GM18508 (cell line): ENCODE results near the gene KIAA0232.
"Not testable (repeated sequence)": the region's sequence is repeated elsewhere in the genome, so short reads cannot be mapped to it uniquely, and the experiment has no call there.

ENCODE experiments used
- ATAC-seq: cut with Tn5 transposase; IDR thresholded peaks from one replicate; pipeline ENCODE4 v1.9.1; 2021; ENCODE audit warnings: moderate number of reproducible peaks; ENCODE audit not compliant: insufficient read depth, unreplicated experiment

The KIAA0232 gene

DNA sequence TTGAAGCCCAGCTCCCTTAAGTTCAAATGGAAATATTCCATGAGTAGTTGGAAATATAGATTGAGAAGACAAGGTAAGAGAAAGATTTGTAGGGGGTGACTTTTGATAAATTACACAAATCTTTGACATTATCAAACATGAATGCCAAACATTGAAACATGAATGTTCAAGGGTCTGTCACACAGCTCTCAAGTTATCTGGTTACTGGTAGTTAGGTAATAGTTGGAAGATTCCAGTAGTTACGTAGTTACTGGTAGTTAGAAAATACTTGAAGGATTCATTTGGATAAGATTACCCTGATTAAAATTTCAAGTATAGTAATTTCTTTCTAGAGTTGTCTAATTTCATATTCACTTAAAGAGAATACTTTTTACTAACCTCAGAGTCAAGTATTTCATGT, 20.7 kb downstream of the KIAA0232 start:
- ATAC-seq = no peak

- no peak for ATAC-seq
These were observed 21.7 kb downstream of the KIAA0232 start for GRCh38 chr4:6804082-6804752.

- ATAC-seq = no peak
These were observed 24.5 kb downstream of the KIAA0232 start for GRCh38 chr4:6806924-6807626.

- ATAC-seq = no peak
These were observed 25.7 kb downstream of the KIAA0232 start for GRCh38 chr4:6808259-6808658.

DNA sequence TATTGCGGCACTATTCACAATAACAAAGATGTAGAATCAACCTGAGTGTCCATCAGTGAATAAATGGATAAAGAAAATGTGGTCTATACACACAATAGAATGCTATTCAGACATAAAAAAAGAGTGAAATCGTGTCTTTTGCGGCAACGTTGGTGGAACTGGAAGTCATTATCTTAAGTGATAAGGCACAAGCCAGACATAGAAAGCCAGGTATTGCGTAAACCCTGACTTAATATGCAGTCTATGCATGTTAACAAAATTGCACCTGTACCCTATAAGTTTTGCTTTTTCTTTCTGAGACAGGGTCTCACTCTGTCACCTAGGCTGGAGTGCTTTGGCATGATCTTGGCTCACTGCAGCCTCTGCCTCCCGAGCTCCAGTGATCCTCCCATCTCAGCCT, 28.6 kb downstream of the KIAA0232 start:
- no peak for ATAC-seq

- no peak for ATAC-seq
These were observed 30.2 kb downstream of the KIAA0232 start for GRCh38 chr4:6812766-6813165.

- no peak for ATAC-seq
These were observed 31.2 kb downstream of the KIAA0232 start for GRCh38 chr4:6813725-6814124.

GRCh38 chr4:6815029-6815836, 32.7 kb downstream of the KIAA0232 start:
- no peak for ATAC-seq

DNA sequence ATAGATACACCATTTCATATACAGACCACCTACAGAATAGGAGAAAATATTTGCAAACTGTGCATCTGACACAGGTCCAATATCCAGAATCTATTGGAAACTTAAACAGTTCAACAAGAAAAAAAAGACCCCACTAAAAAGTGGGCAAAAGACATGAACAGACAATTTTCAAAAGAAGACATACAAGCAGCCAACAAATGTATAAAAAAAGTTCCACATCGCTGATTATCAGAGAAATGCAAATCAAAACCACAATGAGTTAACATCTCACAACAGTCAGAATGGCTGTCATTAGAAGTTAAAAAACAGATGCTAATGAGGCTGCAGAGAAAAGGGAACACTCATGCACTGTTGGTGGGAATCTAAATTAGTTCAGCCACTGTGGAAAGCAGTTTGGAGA, 36.8 kb downstream of the KIAA0232 start:
- ATAC-seq = no peak

DNA sequence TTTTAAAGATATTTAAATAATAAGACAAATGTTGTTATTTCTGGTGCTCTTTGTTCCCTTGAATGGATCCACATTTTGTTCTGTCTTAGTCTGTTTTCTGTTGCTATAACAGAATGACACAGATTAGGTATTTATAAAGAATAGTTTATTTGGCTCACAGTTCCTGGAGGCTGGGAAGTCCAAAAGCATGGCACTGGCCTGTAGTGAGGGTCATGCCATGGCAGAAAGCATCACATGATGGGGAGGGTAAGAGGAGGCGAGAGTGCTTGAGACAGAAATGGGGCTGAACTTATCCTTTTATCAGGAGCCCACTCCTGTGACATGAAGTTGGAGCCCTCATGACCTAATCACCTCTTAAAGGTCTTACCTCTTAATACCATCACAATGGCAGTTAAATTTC, 38.2 kb downstream of the KIAA0232 start:
- no peak for ATAC-seq

- no peak for ATAC-seq
These were observed 41.5 kb downstream of the KIAA0232 start for GRCh38 chr4:6824071-6824470.

GRCh38 chr4:6824772-6825402, 42.4 kb downstream of the KIAA0232 start:
- no peak for ATAC-seq

DNA sequence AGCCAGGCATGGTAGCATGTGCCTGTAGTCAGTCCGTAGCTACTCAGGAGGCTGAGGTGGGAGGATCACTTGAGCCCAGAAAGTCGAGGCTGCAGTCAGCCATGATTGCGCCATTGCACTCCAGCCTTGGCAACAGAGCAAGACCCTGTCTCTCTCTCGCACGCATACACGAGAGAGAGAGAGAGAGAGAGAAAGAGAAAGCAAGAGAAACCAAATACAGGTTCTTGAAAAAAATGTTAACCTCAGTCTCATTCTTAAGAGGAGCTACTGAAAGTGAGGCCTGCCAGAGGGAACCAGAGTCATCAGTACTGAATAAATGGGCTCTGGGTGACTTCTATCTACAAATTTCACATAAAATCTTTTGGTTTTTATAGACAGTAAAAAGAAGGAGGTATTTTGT, 42.9 kb downstream of the KIAA0232 start:
- ATAC-seq = no peak

DNA sequence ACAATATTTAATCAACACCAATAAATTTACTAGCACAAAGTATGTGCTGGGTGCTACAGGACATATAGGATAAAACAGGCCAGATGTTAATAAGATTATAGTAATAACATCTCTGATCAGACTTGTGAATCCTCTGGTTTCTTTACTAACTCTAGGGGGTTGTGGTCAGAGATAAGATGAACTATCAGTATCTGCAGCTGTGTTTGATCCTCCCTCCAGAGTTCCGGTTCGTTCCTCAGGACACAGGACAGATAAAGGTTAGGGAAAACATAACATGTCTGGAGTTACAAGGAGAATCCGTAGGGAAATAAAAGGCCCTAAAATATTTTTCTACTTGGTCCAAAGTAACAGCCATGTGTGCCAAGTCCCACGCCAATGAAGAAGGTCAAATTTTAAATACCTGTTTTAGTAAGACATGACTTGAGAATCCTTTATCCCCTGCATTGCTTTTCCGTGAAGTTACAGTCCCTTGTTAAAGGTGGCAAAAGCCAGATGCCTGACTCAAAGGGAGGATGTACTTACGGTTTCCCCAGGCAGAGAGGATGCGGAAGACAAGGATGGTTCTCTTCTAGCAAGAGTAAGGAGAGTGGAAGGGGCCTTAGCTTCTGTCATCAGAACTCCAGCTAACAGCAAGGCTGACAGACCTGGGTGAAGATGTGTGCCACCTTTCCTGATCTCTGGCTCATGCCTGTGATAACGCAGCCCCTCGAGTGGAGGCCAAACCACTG, 44.4 kb downstream of the KIAA0232 start:
- no peak for ATAC-seq

DNA sequence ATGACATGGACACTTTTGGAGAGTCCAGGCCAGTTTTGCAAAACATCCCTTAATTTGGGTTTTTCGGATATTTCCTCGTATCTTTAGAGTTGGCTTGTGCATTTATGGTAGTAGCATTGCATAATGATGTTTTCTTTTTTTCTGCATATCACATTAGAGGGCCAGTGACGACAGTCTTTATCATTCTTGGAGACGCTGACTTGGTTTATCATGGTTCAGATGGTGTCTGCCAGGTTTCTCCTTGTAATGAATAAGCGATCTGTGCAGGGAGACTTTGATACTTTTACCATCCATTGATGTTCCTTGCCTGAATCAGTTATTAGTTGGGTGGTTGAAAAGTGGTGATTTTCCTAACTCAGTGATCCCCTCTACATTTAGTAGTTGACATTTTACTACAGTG, 46.6 kb downstream of the KIAA0232 start:
- ATAC-seq = no peak

DNA sequence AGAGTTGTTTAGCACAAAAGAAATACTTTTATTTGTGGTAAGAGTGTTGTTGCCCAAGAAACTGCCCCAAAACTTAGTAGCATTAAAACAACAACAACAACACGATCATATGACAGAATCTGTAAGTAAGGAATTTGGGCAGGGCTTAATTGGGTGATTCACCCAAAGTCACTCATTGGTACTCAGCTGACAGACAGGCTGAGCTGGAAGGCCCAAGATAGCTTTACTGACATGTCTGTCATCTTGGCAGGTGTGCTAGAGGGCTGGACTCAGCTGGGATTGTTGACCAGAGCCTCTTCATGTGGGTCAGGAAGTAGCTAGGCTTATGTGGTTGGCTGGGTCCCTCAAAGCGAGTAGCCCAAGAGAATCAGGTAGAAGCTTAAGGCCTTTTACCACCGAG, 52.3 kb downstream of the KIAA0232 start:
- ATAC-seq = no peak

- ATAC-seq = not testable (repeated sequence)
These were observed 53.1 kb downstream of the KIAA0232 start for GRCh38 chr4:6835616-6836015.

DNA sequence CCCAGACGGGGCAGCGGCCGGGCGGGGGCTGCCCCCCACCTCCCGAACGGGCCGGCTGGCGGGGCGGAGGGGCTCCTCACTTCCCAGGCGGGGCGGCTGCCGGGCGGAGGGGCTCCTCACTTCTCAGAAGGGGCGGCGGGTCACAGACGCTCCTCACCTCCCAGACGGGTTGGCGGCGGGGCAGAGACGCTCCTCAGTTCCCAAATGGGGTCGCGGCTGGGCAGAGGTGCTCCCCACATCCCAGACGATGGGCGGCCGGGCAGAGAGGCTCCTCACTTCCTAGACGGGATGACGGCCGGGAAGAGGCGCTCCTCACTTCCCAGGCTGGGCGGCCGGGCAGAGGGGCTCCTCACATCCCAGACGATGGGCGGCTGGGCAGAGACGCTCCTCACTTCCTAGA, 54.6 kb downstream of the KIAA0232 start:
- not testable (repeated sequence) for ATAC-seq

DNA sequence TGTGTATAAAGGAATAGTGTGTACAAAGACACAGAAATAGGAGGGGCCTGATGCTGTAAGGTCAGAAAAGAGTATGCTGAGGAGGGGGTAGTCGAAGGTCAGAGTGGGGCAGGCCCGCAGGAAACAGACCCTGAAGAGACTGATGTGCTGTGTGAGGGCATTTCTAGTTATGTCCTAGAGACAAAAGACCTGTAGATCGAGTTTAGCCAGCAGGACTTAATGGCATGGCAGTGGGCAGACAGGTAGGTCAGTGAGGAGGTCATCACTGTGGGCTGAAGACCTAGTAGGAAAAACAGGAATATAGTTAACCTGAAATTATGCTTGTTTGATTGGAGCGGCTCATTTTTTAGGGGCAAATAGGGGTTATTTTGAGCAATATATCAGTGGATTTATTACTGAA, 57.1 kb downstream of the KIAA0232 start:
- ATAC-seq = no peak
